Gastroesophageal sphincter (tissue), 4 donors: Measurements from ENCODE around the gene PRSS21. TPM values are rescaled to one million over a fixed set of nuclear protein-coding genes. Genes with fewer than 3 reads are reported as not detected.

Experiments used
- ATAC-seq: fragments of 150-250 bp; one replicate; pipeline ENCODE4 v1.9.1; 2016; ENCODE audit warnings: mild to moderate bottlenecking, moderate library complexity
- H3K27ac ChIP-seq, 4 donors: fragments of 200-600 bp; sonication (generic) in 3 of 4; 1 replicate in 3 of 4; 2 replicates in 1 of 4; pipeline ENCODE4 v1.5.1; 2016 to 2019
- H3K27me3 ChIP-seq: fragments of 200-600 bp; sonication (generic); one replicate; pipeline ENCODE4 v1.5.1; 2019
- H3K36me3 ChIP-seq, 2 donors: fragments of 200-600 bp; sonication (generic); one replicate each; pipeline ENCODE4 v1.5.1; 2019; ENCODE audit warnings: control low read depth in 1 of 2
- H3K4me1 ChIP-seq, 3 donors: fragments of 200-600 bp; sonication (generic); 1 replicate in 2 of 3; 2 replicates in 1 of 3; pipeline ENCODE4 v1.5.1; 2016 to 2019; ENCODE audit warnings: control low read depth in 2 of 3
- H3K4me3 ChIP-seq, 2 donors: fragments of 200-600 bp; sonication (generic); one replicate each; pipeline ENCODE4 v1.5.1; 2019; ENCODE audit warnings: mild to moderate bottlenecking in 1 of 2, moderate library complexity in 1 of 2
- H3K9me3 ChIP-seq, 3 donors: fragments of 200-600 bp; sonication (generic); one replicate each; pipeline ENCODE4 v1.5.1; 2017 to 2019; ENCODE audit warnings: control low read depth in 2 of 3
- EP300 ChIP-seq: sonication (generic); formaldehyde crosslinking; IDR thresholded peaks from one replicate; pipeline ENCODE4 v1.6.1; 2017; ENCODE audit warnings: antibody characterized with exemption, mild to moderate bottlenecking
- POLR2A ChIP-seq, 2 donors: fragments of 450-650 bp; IDR thresholded peaks; one replicate each; pipeline ENCODE4 v1.6.1; 2017; ENCODE audit warnings: antibody characterized with exemption in 2 of 2, mild to moderate bottlenecking in 2 of 2, moderate library complexity in 1 of 2
- POLR2AphosphoS5 ChIP-seq: sonication (generic); formaldehyde crosslinking; IDR thresholded peaks from one replicate; pipeline ENCODE4 v1.6.1; 2017; ENCODE audit warnings: antibody characterized with exemption
- WGBS, 2 donors: methylation state at CpG; one replicate each; pipeline ENCODE4 v1.1.5; 2018; ENCODE audit warnings: low coverage in 1 of 2; 5-methylcytosine and 5-hydroxymethylcytosine counted together
- total RNA-seq, 4 donors: library from RNA; depleted of rRNA; stranded (reverse); fragments of >200 nt; gene quantifications; one replicate each; pipeline ENCODE4 v1.1.0, GENCODE V29; 2016
- TF ChIP-seq, protein P1 (sequence below), 4 experiments: fragments of 200-600 bp in 2 of 4; fragments of 450-650 bp in 2 of 4; sonication (generic) in 1 of 4; IDR thresholded peaks; one replicate each; pipeline ENCODE4 v1.5.1; 2017 to 2019; ENCODE audit warnings: antibody characterized with exemption in 4 of 4, mild to moderate bottlenecking in 2 of 4, moderate library complexity in 2 of 4

Gene PRSS21
- total RNA-seq, 4 donors from 2014 or later: not detected

DNA sequence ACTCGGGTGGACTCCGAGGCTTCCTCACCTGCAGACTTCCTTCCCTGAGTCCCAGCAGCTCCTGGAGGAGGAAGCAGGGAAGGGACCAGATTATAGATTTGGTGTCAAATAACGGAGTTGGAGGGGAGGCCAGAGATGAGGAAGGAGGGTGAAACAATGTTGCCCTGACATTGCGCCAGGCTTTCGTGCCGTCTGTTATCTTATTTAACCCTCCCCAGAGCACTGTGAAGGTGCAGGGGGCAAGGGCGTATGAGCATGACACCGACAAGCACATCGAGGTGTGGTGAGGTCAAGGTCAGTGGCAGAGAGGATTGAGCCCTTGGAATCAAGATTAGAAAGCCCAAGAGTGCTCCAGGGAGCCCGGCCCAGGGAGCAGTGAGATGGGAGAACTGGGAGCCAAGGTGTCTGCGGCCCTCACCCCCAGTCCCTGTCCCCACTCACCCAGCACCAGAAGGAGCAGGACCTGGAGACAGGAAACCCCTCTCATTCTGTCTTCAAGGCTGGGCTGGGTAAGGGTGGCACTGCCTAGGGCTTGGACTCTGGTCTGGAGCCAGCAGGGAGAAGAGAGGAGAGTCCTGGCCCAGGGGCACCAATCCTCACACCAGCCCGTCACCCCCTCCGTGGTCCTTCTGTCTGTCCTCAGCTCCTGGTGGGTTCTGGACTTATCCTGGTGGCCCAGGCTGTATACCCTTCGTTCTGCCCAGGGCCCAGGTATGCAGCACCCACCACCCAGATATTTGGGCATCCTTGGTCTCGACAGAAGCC lies 30.8 kb upstream of the PRSS21 start:
- Histone ChIP-seq H3K4me1 (peaks cover 0 to 14% (median 0%) of the 10 kb centered on the region in 3 donors), H3K9me3 (no peaks in the 10 kb centered on the region), H3K27ac (no peak overlapping the region), H3K36me3 (no peaks in the 10 kb centered on the region), H3K4me3 (no peak overlapping the region), H3K27me3 (peaks cover 74% of the 10 kb centered on the region)
- 59 to 63% methylated on average over 8 to 10 of the region's 15 CpGs for WGBS, 2 donors
- no peak for ATAC-seq
- TF ChIP-seq POLR2A (IDR thresholded peaks at IDR 0.05) (no peak), POLR2AphosphoS5 (no peak), EP300 (no peak)
- TF ChIP-seq, protein P1, sequence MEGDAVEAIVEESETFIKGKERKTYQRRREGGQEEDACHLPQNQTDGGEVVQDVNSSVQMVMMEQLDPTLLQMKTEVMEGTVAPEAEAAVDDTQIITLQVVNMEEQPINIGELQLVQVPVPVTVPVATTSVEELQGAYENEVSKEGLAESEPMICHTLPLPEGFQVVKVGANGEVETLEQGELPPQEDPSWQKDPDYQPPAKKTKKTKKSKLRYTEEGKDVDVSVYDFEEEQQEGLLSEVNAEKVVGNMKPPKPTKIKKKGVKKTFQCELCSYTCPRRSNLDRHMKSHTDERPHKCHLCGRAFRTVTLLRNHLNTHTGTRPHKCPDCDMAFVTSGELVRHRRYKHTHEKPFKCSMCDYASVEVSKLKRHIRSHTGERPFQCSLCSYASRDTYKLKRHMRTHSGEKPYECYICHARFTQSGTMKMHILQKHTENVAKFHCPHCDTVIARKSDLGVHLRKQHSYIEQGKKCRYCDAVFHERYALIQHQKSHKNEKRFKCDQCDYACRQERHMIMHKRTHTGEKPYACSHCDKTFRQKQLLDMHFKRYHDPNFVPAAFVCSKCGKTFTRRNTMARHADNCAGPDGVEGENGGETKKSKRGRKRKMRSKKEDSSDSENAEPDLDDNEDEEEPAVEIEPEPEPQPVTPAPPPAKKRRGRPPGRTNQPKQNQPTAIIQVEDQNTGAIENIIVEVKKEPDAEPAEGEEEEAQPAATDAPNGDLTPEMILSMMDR (IDR thresholded peaks at IDR 0.05): no peak

DNA sequence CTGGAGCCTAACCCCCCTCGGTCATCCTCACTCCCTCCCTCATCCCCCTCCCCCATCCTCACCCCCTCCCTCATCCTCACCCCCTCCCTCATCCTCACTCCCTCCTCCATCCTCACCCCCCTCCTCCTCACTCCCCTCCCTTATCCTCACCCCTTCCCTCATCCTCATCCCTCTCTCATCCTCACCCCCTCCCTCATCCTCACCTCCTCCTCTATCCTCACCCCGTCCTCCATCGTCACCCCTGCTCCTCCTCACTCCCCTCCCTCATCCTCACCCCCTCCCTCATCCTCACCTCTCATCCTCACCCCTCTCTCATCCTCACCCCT lies 30.2 kb upstream of the PRSS21 start:
- H3K4me1 ChIP-seq: peaks cover 0 to 14% (median 0%) of the 10 kb centered on the region in 3 donors
- no peak overlapping the region for H3K4me3 ChIP-seq
- TF ChIP-seq POLR2A (IDR thresholded peaks at IDR 0.05) (no peak), POLR2AphosphoS5 (no peak), EP300 (no peak)
- TF ChIP-seq, protein P1 (IDR thresholded peaks at IDR 0.05): no peak
- H3K36me3 ChIP-seq: no peaks in the 10 kb centered on the region
- WGBS, 2 donors: 67 to 89% methylated on average over 1 of the region's 3 CpGs
- no peak for ATAC-seq
- no peaks in the 10 kb centered on the region for H3K9me3 ChIP-seq
- H3K27ac ChIP-seq: no peak overlapping the region
- H3K27me3 ChIP-seq: peaks cover 79% of the 10 kb centered on the region

DNA sequence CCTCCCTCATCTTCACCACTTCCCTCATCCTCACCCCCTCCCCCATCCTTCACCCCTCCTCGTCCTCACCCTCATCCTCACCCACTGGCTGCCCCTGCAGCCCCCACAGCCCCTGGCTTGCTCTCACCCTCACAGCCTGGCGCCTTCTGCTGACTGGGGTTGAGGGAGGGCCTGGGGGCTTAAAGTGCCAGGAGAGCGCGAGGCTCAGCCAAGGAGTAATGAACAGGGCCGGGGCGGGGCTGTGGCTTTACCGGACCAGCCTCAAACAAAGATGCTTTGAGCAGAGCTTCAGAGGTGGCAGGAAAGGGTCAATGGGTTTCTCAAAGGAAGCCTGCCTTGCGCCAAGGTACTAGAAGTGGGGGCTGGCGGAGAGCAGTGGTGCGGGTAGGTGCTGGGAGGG lies 29.6 kb upstream of the PRSS21 start, which contains the start of gene PRSS33:
Gene PRSS33, minus strand, starts transcription at position 155 of the 400 bp plus-strand sequence. CDS start 1,013 bp downstream, outside the sequence.
- no peaks in the 10 kb centered on the region for H3K9me3 ChIP-seq
- H3K4me1 ChIP-seq: peaks cover 0 to 14% (median 0%) of the 10 kb centered on the region in 3 donors
- no peak within 1 kb of the TSS for H3K4me3 ChIP-seq
- 0 to 10% methylated on average over 1 to 2 of the region's 10 CpGs for WGBS, 2 donors
- no peak within 1 kb of the TSS for H3K27ac ChIP-seq
- no peak for ATAC-seq
- TF ChIP-seq POLR2AphosphoS5: no peak
- TF ChIP-seq, protein P1 (IDR thresholded peaks at IDR 0.05): no peak
- TF ChIP-seq EP300: no peak
- no peak for TF ChIP-seq POLR2A (IDR thresholded peaks at IDR 0.05)
- peaks cover 83% of the 10 kb centered on the region for H3K27me3 ChIP-seq
- no peaks in the 10 kb centered on the region for H3K36me3 ChIP-seq

DNA sequence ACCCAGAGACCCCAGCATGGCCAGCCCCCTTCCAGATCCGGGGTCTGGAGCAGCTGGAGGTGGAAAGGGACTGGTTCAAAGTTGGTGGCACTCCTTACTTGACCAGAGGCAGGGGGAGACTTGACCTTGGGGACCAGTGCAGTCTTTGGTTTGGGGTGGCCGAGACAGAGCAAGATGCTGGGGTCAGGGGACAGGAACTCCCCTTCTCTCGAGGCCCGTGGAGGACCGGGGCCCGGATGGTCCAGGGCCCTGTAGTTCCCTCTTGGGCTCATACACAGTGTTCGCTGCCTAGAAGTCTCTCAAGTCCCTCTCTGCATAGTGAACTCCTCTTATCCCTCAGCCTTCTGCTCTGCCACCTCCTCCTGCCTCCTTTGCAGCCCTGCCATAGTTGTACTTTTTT lies 29.1 kb upstream of the PRSS21 start:
- no peak for ATAC-seq
- 54 to 58% methylated on average over 3 to 4 of the region's 7 CpGs for whole genome bisulfite sequencing, 2 donors

More for the DNA sequence above, 29.1 kb upstream of the PRSS21 start:
- TF ChIP-seq POLR2AphosphoS5: no peak
- no peak for TF ChIP-seq EP300
- no peak for TF ChIP-seq POLR2A (IDR thresholded peaks at IDR 0.05)
- TF ChIP-seq, protein P1 (IDR thresholded peaks at IDR 0.05): no peak
- H3K9me3 ChIP-seq: no peaks in the 10 kb centered on the region
- H3K36me3 ChIP-seq: no peaks in the 10 kb centered on the region
- peaks cover 83% of the 10 kb centered on the region for H3K27me3 ChIP-seq
- H3K27ac ChIP-seq: no peak overlapping the region
- no peak overlapping the region for H3K4me3 ChIP-seq
- H3K4me1 ChIP-seq: peaks cover 0 to 14% (median 0%) of the 10 kb centered on the region in 3 donors
